GM20000 (cell line): Measurements from ENCODE around the gene EXD3.

Source experiments
- DNase-seq: peaks from one replicate; pipeline ENCODE4 v3.0.0; 2012; ENCODE audit warnings: low spot score
- CTCF ChIP-seq: IDR thresholded peaks from 2 replicates; pipeline ENCODE4 v1.5.1; 2012; ENCODE audit warnings: mild to moderate bottlenecking, control low read depth; ENCODE audit errors: extremely low read depth, missing control alignments

EXD3 gene

GRCh38 chr9:137319739-137320551 lies 103.0 kb downstream of the EXD3 start:
- DNase-seq: peak; percentile 29
- TF ChIP-seq CTCF: no peak

- TF ChIP-seq CTCF: no peak
- DNase-seq: peak; percentile 25
These were observed 103.8 kb downstream of the EXD3 start for GRCh38 chr9:137319011-137319738.

- no peak for TF ChIP-seq CTCF
These were observed 104.4 kb downstream of the EXD3 start for GRCh38 chr9:137318602-137319001.

GRCh38 chr9:137317718-137318511 lies 105.0 kb downstream of the EXD3 start:
- DNase-seq: peak; percentile 31
- no peak for TF ChIP-seq CTCF

More at GRCh38 chr9:137318602-137319001, 104.4 kb downstream of the EXD3 start:
- peak; percentile 23 for DNase-seq

- DNase-seq: peak; percentile 34
These were observed 105.8 kb downstream of the EXD3 start for GRCh38 chr9:137317021-137317717.

More at GRCh38 chr9:137317021-137317717, 105.8 kb downstream of the EXD3 start:
- no peak for TF ChIP-seq CTCF
